ENCODE results near the gene GRK6.

DNA sequence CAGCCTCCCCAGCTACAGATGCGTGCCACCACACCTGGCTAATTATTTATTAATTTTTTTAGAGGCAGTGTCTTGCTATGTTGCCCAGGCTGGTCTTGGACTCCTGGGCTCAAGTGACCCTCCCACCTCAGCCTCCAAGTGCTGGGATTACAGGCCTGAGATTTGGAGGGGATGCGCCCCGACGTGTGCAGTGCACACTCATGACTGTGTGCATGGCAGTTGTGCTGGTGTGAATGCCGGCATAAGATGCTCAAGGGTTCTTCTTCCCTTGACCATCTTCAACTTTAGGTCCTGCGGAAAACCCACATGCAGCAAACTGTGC, 45.7 kb upstream of the GRK6 start:
- TF ChIP-seq, protein P1, sequence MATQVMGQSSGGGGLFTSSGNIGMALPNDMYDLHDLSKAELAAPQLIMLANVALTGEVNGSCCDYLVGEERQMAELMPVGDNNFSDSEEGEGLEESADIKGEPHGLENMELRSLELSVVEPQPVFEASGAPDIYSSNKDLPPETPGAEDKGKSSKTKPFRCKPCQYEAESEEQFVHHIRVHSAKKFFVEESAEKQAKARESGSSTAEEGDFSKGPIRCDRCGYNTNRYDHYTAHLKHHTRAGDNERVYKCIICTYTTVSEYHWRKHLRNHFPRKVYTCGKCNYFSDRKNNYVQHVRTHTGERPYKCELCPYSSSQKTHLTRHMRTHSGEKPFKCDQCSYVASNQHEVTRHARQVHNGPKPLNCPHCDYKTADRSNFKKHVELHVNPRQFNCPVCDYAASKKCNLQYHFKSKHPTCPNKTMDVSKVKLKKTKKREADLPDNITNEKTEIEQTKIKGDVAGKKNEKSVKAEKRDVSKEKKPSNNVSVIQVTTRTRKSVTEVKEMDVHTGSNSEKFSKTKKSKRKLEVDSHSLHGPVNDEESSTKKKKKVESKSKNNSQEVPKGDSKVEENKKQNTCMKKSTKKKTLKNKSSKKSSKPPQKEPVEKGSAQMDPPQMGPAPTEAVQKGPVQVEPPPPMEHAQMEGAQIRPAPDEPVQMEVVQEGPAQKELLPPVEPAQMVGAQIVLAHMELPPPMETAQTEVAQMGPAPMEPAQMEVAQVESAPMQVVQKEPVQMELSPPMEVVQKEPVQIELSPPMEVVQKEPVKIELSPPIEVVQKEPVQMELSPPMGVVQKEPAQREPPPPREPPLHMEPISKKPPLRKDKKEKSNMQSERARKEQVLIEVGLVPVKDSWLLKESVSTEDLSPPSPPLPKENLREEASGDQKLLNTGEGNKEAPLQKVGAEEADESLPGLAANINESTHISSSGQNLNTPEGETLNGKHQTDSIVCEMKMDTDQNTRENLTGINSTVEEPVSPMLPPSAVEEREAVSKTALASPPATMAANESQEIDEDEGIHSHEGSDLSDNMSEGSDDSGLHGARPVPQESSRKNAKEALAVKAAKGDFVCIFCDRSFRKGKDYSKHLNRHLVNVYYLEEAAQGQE (IDR thresholded peaks at IDR 0.05; ENCODE audit: low read depth), result no peak
- no peak for TF ChIP-seq ZBTB7A (IDR thresholded peaks at IDR 0.05; ENCODE audit: low read depth)
- no peak for TF ChIP-seq TCF12 (IDR thresholded peaks at IDR 0.05; ENCODE audit: low read depth)
- TF ChIP-seq TAF1 (IDR thresholded peaks at IDR 0.05; ENCODE audit: low read depth), result no peak
- no peak for TF ChIP-seq EP300 (IDR thresholded peaks at IDR 0.05; ENCODE audit: borderline replicate concordance)
- TF ChIP-seq RAD21 (IDR thresholded peaks at IDR 0.05; ENCODE audit: low read depth), result no peak
- TF ChIP-seq, protein P2, sequence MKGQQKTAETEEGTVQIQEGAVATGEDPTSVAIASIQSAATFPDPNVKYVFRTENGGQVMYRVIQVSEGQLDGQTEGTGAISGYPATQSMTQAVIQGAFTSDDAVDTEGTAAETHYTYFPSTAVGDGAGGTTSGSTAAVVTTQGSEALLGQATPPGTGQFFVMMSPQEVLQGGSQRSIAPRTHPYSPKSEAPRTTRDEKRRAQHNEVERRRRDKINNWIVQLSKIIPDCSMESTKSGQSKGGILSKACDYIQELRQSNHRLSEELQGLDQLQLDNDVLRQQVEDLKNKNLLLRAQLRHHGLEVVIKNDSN (IDR thresholded peaks at IDR 0.05), result no peak

All from Ishikawa (cell line).